Stimulated activated naive CD4-positive, alpha-beta T cell (primary cell): ENCODE data around the gene SPON1.
"Not testable (repeated sequence)": the region's sequence is repeated elsewhere in the genome, so short reads cannot be mapped to it uniquely, and the experiment has no call there.

ENCODE experiments used
- DNase-seq, 6 experiments: peaks; one replicate each; lab custom pipeline; 2025; lab: John Stamatoyannopoulos, UW

The SPON1 gene

GRCh38 chr11:14082338-14082737 lies 119.8 kb downstream of the SPON1 start:
- DNase-seq = no peak

GRCh38 chr11:14088861-14089260 lies 126.3 kb downstream of the SPON1 start:
- not testable (repeated sequence) for DNase-seq

- no peak for DNase-seq
These were observed 127.4 kb downstream of the SPON1 start for GRCh38 chr11:14089690-14090462.

- peak; percentile 4 to 19 (median 15) for DNase-seq
These were observed 128.1 kb downstream of the SPON1 start for GRCh38 chr11:14090631-14091030.

GRCh38 chr11:14093065-14093464 lies 130.5 kb downstream of the SPON1 start:
- no peak for DNase-seq

GRCh38 chr11:14094481-14095037 lies 132.0 kb downstream of the SPON1 start:
- no peak for DNase-seq

GRCh38 chr11:14095882-14096281 lies 133.4 kb downstream of the SPON1 start:
- no peak for DNase-seq

GRCh38 chr11:14096606-14097005 lies 134.1 kb downstream of the SPON1 start:
- DNase-seq = no peak

GRCh38 chr11:14101388-14101787 lies 138.9 kb downstream of the SPON1 start:
- DNase-seq = no peak

- DNase-seq = no peak
These were observed 140.2 kb downstream of the SPON1 start for GRCh38 chr11:14102766-14103165.

- no peak for DNase-seq
These were observed 142.9 kb downstream of the SPON1 start for GRCh38 chr11:14105446-14105845.

- DNase-seq = no peak
These were observed 144.0 kb downstream of the SPON1 start for GRCh38 chr11:14106303-14107049.

- DNase-seq = no peak
These were observed 144.5 kb downstream of the SPON1 start for GRCh38 chr11:14107050-14107430.

- DNase-seq = no peak
These were observed 147.2 kb downstream of the SPON1 start for GRCh38 chr11:14109742-14110141.

- DNase-seq = no peak
These were observed 148.1 kb downstream of the SPON1 start for GRCh38 chr11:14110629-14111028.

- DNase-seq = no peak
These were observed 149.0 kb downstream of the SPON1 start for GRCh38 chr11:14111496-14111895.

- DNase-seq = no peak
These were observed 150.2 kb downstream of the SPON1 start for GRCh38 chr11:14112721-14113120.

- no peak for DNase-seq
These were observed 151.7 kb downstream of the SPON1 start for GRCh38 chr11:14114269-14114668.

GRCh38 chr11:14114786-14115185 lies 152.3 kb downstream of the SPON1 start:
- DNase-seq = no peak

- no peak for DNase-seq
These were observed 155.1 kb downstream of the SPON1 start for GRCh38 chr11:14117632-14118031.

- DNase-seq = no peak
These were observed 155.5 kb downstream of the SPON1 start for GRCh38 chr11:14118072-14118471.

- no peak for DNase-seq
These were observed 156.8 kb downstream of the SPON1 start for GRCh38 chr11:14119357-14119756.

GRCh38 chr11:14124350-14124749 lies 161.8 kb downstream of the SPON1 start:
- no peak for DNase-seq
